ENCODE measurements around the gene CCDC88C. TPM values are rescaled to one million over a fixed set of nuclear protein-coding genes. Genes with fewer than 3 reads are reported as not detected.

The CCDC88C gene
- total and polyA plus RNA-seq, 11 donors = 2.4 to 15.6 (median 4.8) TPM

DNA sequence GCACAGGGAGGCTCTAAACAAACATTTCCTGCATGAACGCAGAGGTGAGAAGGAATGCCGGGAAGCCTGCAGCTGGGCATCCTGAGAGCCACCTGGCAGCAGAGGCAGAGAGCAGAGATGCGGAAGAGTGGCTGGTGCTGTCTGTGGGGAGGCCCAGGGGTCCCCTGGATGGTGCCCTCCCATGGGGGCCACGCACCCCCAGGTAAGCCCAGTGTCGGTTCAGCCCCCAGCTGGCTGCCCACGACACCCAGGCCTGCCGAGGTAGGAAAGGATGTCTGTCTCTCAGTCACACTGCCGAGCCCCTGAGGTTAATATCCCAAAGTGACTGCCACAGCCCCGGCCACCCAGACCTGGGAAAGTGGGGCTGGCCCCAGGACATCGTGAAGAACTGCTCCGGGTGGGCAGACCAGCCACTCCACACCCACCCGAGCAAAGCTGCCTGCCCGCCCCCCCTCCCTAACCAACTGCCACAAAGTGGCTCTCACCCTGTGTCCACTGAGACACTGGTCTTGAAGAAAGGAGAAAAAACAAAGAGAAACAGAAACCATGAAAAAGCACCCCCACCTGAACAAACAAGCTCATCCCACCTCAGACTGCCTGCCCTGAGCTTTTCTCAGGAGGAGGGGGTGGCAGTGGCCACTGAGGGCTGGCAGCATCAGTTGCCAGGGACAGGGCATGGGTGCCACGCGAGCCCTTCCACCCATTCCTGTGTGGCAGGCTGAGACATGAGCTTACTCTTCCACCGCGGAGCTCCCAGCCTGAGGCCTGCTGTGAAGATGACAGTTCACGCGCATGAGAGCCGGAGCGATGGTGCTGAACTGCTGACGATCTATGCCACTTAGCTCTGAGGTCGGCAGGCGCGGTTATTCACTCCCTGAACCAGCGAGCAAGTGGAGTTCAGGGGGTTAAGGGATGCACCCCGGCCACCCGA, 40.8 kb downstream of the CCDC88C start:
- ATAC-seq (no peak), DNase-seq (peak in 1 of 5 donors; percentile 58)
- Histone ChIP-seq H3K9me3 (no peaks in the 10 kb centered on the region), H3K27me3 (peaks cover 0 to 3% (median 0%) of the 10 kb centered on the region in 9 donors), H3K27ac (peak overlapping the region in 1 of 12 donors; percentile 72), H3K4me1 (peaks cover 0 to 96% (median 33%) of the 10 kb centered on the region in 12 donors), H3K36me3 (no peaks in the 10 kb centered on the region), H3K4me3 (no peak overlapping the region)
- intact Hi-C loops (cut with DNase I) = no loop called here
- WGBS, 4 donors = 68 to 74% (median 71%) methylated on average over 19 to 28 of the region's 28 CpGs
- no peak for TF ChIP-seq POLR2A (IDR thresholded peaks at IDR 0.05)
- no peak for TF ChIP-seq CTCF (IDR thresholded peaks at IDR 0.05)

DNA sequence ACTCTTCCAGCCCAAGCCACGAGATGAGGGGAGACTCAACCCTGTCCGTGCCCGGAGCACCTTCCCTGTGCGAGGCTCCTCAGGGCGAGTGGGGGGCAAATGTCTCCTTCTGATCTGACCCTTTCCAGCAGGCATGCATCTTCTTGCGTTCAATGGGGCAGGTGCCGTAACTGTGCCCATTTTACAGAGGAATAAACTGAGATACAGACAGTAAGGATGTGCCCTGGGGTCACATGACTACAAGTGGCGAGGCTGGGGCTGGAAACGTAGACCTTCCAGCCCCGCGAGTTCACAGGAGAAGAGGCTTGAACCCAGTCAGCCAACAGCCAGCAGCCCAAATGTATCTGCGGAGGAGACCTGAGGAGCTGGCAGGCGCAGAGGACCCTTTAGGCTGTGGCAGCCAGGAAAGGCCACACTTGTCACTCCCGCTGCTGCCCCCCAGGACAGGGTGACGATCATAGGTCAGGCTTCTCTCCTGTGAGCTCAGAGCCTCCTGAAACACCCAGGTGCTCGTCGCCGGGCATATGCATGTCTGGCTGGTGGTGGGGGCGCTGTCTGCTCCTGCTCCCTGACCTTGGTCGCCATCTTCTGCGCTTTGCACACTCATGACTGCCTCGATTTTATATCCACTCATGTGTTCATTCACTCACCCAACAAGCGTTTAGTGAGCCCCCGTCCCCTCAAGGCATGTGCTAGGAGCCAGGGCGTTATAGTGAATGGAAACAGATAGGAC, 41.7 kb downstream of the CCDC88C start:
- intact Hi-C loops (cut with DNase I) = no loop called here
- DNase-seq = peak in 1 of 5 donors; percentile 31
- Histone ChIP-seq H3K4me3 (no peak overlapping the region), H3K27me3 (peaks cover 0 to 3% (median 0%) of the 10 kb centered on the region in 9 donors), H3K9me3 (no peaks in the 10 kb centered on the region), H3K36me3 (no peaks in the 10 kb centered on the region), H3K4me1 (peaks cover 0 to 99% (median 38%) of the 10 kb centered on the region in 12 donors), H3K27ac (peak overlapping the region in 1 of 12 donors; percentile 79)
- no peak for ATAC-seq
- 91 to 93% (median 91%) methylated on average over 22 to 25 of the region's 25 CpGs for WGBS, 4 donors
- TF ChIP-seq CTCF (IDR thresholded peaks at IDR 0.05) (no peak), POLR2A (IDR thresholded peaks at IDR 0.05) (no peak)

DNA sequence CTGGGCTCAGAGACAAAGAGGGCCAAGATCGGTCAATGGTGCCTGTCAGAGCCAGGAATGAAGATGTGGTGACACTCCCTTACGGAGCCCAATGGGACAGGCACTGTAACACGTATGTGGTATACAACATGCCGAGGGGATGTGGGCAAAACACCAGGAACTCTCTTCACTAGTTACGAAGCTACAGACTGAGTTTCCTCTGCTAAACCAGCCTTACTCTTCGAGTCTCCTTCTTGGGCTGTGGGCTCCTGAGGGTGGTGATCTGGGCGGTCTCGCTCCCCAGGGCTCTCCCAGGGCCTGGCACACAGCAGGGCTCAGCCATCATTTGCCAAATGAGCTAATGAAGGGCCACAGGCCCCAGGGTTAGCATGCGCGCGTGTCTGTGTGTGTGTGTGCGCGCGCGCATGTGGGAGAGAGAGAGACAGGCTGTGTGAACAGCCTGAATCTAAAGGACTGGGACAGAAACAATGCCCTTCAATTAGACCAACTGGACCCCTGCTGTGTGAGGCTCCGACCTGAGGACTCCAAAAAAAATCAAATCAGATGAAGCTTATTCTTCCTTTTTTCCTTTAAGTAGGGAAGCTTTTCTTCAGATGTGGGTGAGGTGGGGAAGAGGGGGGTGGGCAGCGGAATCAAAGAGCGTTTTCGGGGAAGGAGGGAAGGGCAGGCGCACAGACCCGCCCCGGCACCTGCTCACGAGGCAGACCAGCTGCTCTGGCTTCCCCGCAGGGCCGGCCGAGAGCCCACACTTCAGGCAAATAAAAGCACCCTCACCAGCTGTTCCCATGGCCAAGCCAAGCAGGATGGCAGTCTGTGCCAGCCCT, 42.5 kb downstream of the CCDC88C start:
- ATAC-seq (no peak), DNase-seq (peak in 1 of 5 donors; percentile 49)
- Histone ChIP-seq H3K36me3 (no peaks in the 10 kb centered on the region), H3K9me3 (no peaks in the 10 kb centered on the region), H3K27ac (peak overlapping the region in 1 of 12 donors; percentile 79), H3K4me3 (no peak overlapping the region), H3K4me1 (peaks cover 0 to 99% (median 44%) of the 10 kb centered on the region in 12 donors), H3K27me3 (peaks cover 0 to 9% (median 0%) of the 10 kb centered on the region in 9 donors)
- 82 to 93% (median 92%) methylated on average over 24 to 26 of the region's 26 CpGs for WGBS, 4 donors
- no peak for TF ChIP-seq CTCF (IDR thresholded peaks at IDR 0.05)
- no peak for TF ChIP-seq POLR2A (IDR thresholded peaks at IDR 0.05)
- intact Hi-C loops (cut with DNase I) = loop anchor here in 2 of 10 donors (5.0 kb wide), 1 partner anchor 37 kb away; no protein-coding TSS in a partner anchor
